Keratinocyte (primary cell): ENCODE measurements around the gene ALDH1A3. TPM values are rescaled to one million over a fixed set of nuclear protein-coding genes. Genes with fewer than 3 reads are reported as not detected.

Experiments
- DNase-seq: peaks from one replicate; pipeline ENCODE4 v3.0.0-alpha.2; 2011; ENCODE audit warnings: low read depth, missing footprints, low spot score
- FAIRE-seq: peaks from 2 replicates; lab custom pipeline; 2011; peaks lifted over from hg19 to GRCh38; lab: Jason Lieb, UNC
- H2AFZ ChIP-seq: 2 replicates; pipeline ENCODE4 v1.6.0; 2012; ENCODE audit warnings: low read length, control low read depth, inconsistent platforms; ENCODE audit not compliant: control insufficient read depth
- H3K27ac ChIP-seq: 2 replicates; pipeline ENCODE4 v1.5.1; 2011; ENCODE audit warnings: low read length; ENCODE audit not compliant: control insufficient read depth, insufficient read depth
- H3K27me3 ChIP-seq: 3 replicates; pipeline ENCODE4 v1.6.0; 2011; ENCODE audit warnings: low read length; ENCODE audit not compliant: control insufficient read depth, insufficient read depth; ENCODE audit errors: extremely low read depth
- H3K36me3 ChIP-seq, 2 experiments: 2 replicates in 1 of 2; 3 replicates in 1 of 2; pipeline ENCODE4 v1.5.1; 2011; ENCODE audit warnings: low read length in 2 of 2, mild to moderate bottlenecking in 1 of 2; ENCODE audit not compliant: control insufficient read depth in 2 of 2, insufficient read depth in 2 of 2; ENCODE audit errors: extremely low read depth in 1 of 2
- H3K4me1 ChIP-seq: 3 replicates; pipeline ENCODE4 v1.5.1; 2011; ENCODE audit warnings: low read length; ENCODE audit not compliant: control insufficient read depth, insufficient read depth; ENCODE audit errors: extremely low read depth
- H3K4me2 ChIP-seq: 3 replicates; pipeline ENCODE4 v1.6.0; 2011; ENCODE audit warnings: low read depth, low read length; ENCODE audit not compliant: control insufficient read depth, insufficient read depth; ENCODE audit errors: extremely low read depth
- H3K4me3 ChIP-seq, 3 experiments: fragments of 200-600 bp in 1 of 3; sonication (generic) in 1 of 3; 2 replicates in 2 of 3; 3 replicates in 1 of 3; pipeline ENCODE4 v1.5.1; 2011 to 2016; ENCODE audit warnings: low read length in 3 of 3, mild to moderate bottlenecking in 3 of 3, control low read depth in 2 of 3, inconsistent platforms in 1 of 3, low read depth in 1 of 3, mixed read lengths in 1 of 3, mixed run types in 1 of 3, moderate library complexity in 1 of 3; ENCODE audit not compliant: control insufficient read depth in 2 of 3, insufficient read depth in 2 of 3; ENCODE audit errors: extremely low read depth in 1 of 3
- H3K79me2 ChIP-seq: 2 replicates; pipeline ENCODE4 v1.6.0; 2012; ENCODE audit warnings: low read length; ENCODE audit not compliant: control insufficient read depth, insufficient read depth
- H3K9ac ChIP-seq: 3 replicates; pipeline ENCODE4 v1.6.0; 2011; ENCODE audit warnings: low read length; ENCODE audit not compliant: control insufficient read depth, insufficient read depth; ENCODE audit errors: extremely low read depth
- H3K9me1 ChIP-seq: 3 replicates; pipeline ENCODE4 v1.6.0; 2011; ENCODE audit warnings: low read length; ENCODE audit not compliant: control insufficient read depth, insufficient read depth; ENCODE audit errors: extremely low read depth
- H3K9me3 ChIP-seq: 2 replicates; pipeline ENCODE4 v1.5.1; 2012; ENCODE audit warnings: low read depth, low read length; ENCODE audit not compliant: control insufficient read depth
- H4K20me1 ChIP-seq: 3 replicates; pipeline ENCODE4 v1.6.0; 2011; ENCODE audit warnings: low read length; ENCODE audit not compliant: control insufficient read depth, insufficient read depth; ENCODE audit errors: extremely low read depth
- CTCF ChIP-seq, 3 experiments: IDR thresholded peaks in 1 of 3; conservative IDR thresholded peaks in 1 of 3; optimal IDR thresholded peaks in 1 of 3; 2 replicates in 2 of 3; 3 replicates in 1 of 3; pipeline versions ENCODE3 to v1.5.1; 2011; ENCODE audit warnings: low read length in 3 of 3, mild to moderate bottlenecking in 3 of 3, moderate library complexity in 2 of 3, control low read depth in 1 of 3, inconsistent platforms in 1 of 3; ENCODE audit not compliant: insufficient read depth in 2 of 3; ENCODE audit errors: extremely low read depth in 1 of 3
- EZH2 ChIP-seq: IDR thresholded peaks from one replicate; pipeline ENCODE4 v1.6.1; 2012; ENCODE audit warnings: inconsistent platforms, mild to moderate bottlenecking, low read length, moderate library complexity
- dilution Hi-C: fragments of 300-500 bp; cut with MboI; formaldehyde crosslinking; loops from one replicate; pipeline ENCODE4 v1.7.0; 2020; ENCODE audit warnings: low sequenced_read_pairs; ENCODE audit not compliant: extremely low pct_ligation_motif_present
- polyA plus RNA-seq, 5 experiments: library from polyadenylated mRNA; depleted of rRNA in 3 of 5; stranded (reverse) in 3 of 5; stranded (forward) in 1 of 5; unstranded in 1 of 5; fragments of >200 nt; gene quantifications; 1 replicate in 1 of 5; 2 replicates in 3 of 5; 3 replicates in 1 of 5; pipeline versions ENCODE4 v1.2.1 to v1.2.3, GENCODE V29; 2011 to 2012; ENCODE audit warnings: missing spikeins in 2 of 5, low read depth in 1 of 5, low replicate concordance in 1 of 5

Gene ALDH1A3
- polyA plus RNA-seq, 1 donor (not counting 4 experiments of a cell fraction or from before 2014, with no cell fraction given): 218 TPM

GRCh38 chr15:100944986-100945385, 65.4 kb downstream of the ALDH1A3 start:
- FAIRE-seq: no peak
- no peaks in the 10 kb centered on the region for H3K36me3 ChIP-seq
- dilution Hi-C loops: no loop called here

GRCh38 chr15:100947760-100948429, 68.3 kb downstream of the ALDH1A3 start:
- no peak overlapping the region for H2AFZ ChIP-seq
- H3K4me3 ChIP-seq: no peak overlapping the region
- H3K9ac ChIP-seq: no peak overlapping the region
- H3K9me1 ChIP-seq: no peaks in the 10 kb centered on the region
- dilution Hi-C loops: no loop called here
- no peaks in the 10 kb centered on the region for H3K9me3 ChIP-seq
- FAIRE-seq (no peak), DNase-seq (no peak)
- TF ChIP-seq EZH2: no peak
- no peak for TF ChIP-seq CTCF (optimal IDR thresholded peaks at IDR 0.05 in 1 of 3, IDR thresholded peaks at IDR 0.05 in 1 of 3, conservative IDR thresholded peaks at IDR 0.05 in 1 of 3; ENCODE audit: extremely low read depth in 1 of 3, insufficient read depth in 2 of 3, low read length in 3 of 3)
- no peaks in the 10 kb centered on the region for H3K4me1 ChIP-seq
- H3K27ac ChIP-seq: no peak overlapping the region
- H3K27me3 ChIP-seq: no peaks in the 10 kb centered on the region
- H3K36me3 ChIP-seq: no peaks in the 10 kb centered on the region
- H3K79me2 ChIP-seq: no peaks in the 10 kb centered on the region
- no peaks in the 10 kb centered on the region for H4K20me1 ChIP-seq
- no peak overlapping the region for H3K4me2 ChIP-seq

More at GRCh38 chr15:100944986-100945385, 65.4 kb downstream of the ALDH1A3 start:
- Histone ChIP-seq H3K9me3 (no peaks in the 10 kb centered on the region), H4K20me1 (no peaks in the 10 kb centered on the region), H3K4me1 (no peaks in the 10 kb centered on the region), H3K27me3 (no peaks in the 10 kb centered on the region), H3K79me2 (peaks cover 8% of the 10 kb centered on the region), H3K4me2 (no peak overlapping the region), H2AFZ (no peak overlapping the region), H3K4me3 (no peak overlapping the region), H3K9ac (no peak overlapping the region), H3K9me1 (peaks cover 2% of the 10 kb centered on the region), H3K27ac (no peak overlapping the region)
- DNase-seq: no peak
- TF ChIP-seq EZH2 (no peak), CTCF (optimal IDR thresholded peaks at IDR 0.05 in 1 of 3, IDR thresholded peaks at IDR 0.05 in 1 of 3, conservative IDR thresholded peaks at IDR 0.05 in 1 of 3; ENCODE audit: extremely low read depth in 1 of 3, insufficient read depth in 2 of 3, low read length in 3 of 3) (no peak)
